ENCODE measurements around the gene BSN.

DNA sequence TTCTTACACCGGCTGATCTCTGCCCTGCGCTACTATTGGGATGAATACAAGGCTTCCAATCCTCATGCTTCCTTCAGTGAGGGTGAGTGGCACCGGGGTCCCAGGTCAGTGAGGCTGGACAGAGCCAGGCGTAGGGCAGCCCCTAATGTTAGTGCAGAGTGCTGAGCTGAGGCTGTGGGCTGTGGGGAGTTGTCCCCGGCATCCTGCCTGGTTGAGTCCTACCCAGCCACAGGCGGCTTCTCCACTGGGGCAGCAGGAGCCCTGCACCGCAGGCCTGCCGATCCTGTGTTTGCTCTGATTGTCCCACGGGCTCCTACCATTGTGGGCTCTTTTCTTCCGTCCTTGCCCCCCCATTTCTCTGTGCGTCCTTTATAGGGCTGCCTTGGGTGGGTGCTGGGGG lies 148.4 kb downstream of the BSN start:
- TF ChIP-seq, protein P1, sequence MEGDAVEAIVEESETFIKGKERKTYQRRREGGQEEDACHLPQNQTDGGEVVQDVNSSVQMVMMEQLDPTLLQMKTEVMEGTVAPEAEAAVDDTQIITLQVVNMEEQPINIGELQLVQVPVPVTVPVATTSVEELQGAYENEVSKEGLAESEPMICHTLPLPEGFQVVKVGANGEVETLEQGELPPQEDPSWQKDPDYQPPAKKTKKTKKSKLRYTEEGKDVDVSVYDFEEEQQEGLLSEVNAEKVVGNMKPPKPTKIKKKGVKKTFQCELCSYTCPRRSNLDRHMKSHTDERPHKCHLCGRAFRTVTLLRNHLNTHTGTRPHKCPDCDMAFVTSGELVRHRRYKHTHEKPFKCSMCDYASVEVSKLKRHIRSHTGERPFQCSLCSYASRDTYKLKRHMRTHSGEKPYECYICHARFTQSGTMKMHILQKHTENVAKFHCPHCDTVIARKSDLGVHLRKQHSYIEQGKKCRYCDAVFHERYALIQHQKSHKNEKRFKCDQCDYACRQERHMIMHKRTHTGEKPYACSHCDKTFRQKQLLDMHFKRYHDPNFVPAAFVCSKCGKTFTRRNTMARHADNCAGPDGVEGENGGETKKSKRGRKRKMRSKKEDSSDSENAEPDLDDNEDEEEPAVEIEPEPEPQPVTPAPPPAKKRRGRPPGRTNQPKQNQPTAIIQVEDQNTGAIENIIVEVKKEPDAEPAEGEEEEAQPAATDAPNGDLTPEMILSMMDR (conservative IDR thresholded peaks at IDR 0.05), result no peak
- no peak for TF ChIP-seq EZH2 (IDR thresholded peaks at IDR 0.05; ENCODE audit: low read depth)
